Measurements from ENCODE around the gene PPP1R27.

PPP1R27 gene, protein sequence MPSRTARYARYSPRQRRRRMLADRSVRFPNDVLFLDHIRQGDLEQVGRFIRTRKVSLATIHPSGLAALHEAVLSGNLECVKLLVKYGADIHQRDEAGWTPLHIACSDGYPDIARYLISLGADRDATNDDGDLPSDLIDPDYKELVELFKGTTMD

GRCh38 chr17:81834831-81835267 is at the start of gene PPP1R27:
PPP1R27 (minus strand) TSS chr17:81835050; CDS start chr17:81834953, 97 bp downstream.
- DNase-seq (ENCODE audit: low spot score): no peak

DNA sequence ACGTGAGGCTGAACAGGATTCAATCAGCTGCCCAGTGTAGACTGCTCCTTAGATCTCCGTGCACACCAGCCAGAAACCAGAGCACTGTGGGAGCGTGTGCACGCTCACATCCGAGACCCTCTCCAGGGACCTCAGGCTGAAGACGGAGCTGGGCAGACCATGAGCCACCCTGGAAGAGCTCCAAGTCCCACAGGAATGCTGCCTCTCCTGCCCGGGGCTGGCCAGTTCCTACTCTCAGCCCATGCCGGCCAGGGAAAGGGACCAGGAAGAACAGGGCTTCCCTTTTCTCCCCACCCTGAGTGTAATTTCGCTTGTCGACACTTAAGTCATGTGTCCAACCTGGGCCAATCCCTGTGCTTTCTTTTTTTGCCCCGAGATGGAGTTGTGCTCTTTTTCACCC is 49.7 kb upstream of the PPP1R27 start:
- no peak for DNase-seq (ENCODE audit: low spot score)

- DNase-seq (ENCODE audit: low spot score): no peak
Observed at GRCh38 chr17:81879121-81879520, 44.3 kb upstream of the PPP1R27 start.

DNA sequence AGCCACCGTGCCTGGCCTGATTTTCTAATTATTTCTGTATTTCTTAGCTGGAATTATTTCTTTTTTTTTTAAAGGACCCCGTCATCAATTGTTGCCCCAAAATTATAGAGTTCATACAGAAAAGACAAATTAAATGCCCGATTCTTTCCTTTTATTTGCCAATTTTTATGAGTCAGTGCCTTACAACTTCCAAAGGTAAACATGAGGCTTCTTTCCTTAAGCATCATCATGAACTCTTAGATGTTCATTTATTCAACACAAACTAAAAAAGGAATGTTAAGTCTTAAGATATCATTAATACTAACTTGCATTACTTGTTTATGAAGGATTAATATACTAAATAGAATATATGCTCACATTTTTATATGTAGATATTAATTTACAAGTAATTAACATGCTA is 43.4 kb upstream of the PPP1R27 start:
- DNase-seq (ENCODE audit: low spot score): no peak

GRCh38 chr17:81877569-81877968 is 42.7 kb upstream of the PPP1R27 start:
- no peak for DNase-seq (ENCODE audit: low spot score)

GRCh38 chr17:81871387-81872230 is 36.8 kb upstream of the PPP1R27 start:
- DNase-seq (ENCODE audit: low spot score): peak; percentile 94

DNA sequence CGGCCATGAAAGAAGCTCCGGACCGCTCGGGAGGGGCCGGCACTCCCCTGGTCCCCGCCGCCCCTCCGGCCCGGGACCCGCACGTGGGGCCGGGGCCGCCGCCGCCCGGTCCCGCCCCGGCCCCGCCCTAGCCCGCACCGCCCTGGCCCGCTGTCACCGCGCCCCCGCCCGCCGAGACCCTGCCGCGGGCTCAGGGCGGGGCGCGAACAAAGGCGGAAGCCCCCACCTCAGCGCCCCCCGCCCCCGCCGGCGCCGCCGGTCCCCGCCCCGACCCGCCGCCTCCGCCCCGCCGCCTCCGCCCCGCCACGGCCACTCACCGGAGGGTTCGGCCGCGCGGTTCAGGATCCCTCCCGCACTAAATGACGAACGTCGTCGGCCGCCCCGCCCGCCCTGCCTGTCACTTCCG is 36.1 kb upstream of the PPP1R27 start, which contains the start of gene ARHGDIA:
Gene ARHGDIA (minus strand): TSS at position 357 of the 406 bp plus-strand sequence. CDS start 1,407 bp downstream, outside the sequence.
- no peak for DNase-seq (ENCODE audit: low spot score)

DNA sequence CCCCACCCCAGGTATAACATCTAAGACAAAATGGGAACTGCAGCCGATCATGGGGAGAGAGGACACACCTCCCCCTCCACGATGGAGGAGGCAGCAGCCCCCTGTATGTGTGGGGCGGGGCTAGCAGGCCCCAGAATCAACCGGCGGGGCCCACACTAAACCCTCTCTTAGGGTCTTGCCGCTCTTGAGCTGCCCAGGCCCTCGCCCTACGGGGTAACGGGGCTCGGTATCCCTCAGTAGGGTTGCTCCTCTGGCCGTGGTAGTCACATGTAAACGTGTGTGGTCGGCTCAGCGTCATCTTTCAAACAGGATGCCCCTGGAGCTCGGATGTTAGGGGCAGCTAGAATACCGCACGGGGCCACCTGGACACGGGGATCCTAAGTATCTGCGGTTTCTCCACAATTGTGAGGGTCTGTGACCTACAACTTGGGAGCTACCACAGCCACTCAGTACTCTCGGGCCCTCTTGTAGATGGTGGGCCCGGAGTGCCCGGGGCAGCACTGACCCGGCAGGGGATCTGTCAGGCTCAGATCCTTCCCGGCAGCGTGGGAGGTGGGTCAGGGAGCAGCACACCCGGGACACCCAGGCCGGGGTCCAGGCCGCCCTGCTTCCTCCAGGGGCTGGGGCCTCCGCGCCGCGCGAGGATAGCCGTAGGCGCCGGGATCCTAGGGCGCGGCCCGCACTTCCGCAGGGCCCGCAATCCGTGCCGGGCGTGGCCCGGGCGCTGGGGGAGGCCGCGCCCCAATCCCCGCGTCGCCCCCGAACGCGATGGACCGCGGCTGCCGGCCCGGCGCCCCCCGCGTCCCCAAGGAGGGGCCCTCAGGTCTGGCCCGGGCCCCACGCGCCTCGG is 35.5 kb upstream of the PPP1R27 start:
- peak; percentile 36 for DNase-seq (ENCODE audit: low spot score)

DNA sequence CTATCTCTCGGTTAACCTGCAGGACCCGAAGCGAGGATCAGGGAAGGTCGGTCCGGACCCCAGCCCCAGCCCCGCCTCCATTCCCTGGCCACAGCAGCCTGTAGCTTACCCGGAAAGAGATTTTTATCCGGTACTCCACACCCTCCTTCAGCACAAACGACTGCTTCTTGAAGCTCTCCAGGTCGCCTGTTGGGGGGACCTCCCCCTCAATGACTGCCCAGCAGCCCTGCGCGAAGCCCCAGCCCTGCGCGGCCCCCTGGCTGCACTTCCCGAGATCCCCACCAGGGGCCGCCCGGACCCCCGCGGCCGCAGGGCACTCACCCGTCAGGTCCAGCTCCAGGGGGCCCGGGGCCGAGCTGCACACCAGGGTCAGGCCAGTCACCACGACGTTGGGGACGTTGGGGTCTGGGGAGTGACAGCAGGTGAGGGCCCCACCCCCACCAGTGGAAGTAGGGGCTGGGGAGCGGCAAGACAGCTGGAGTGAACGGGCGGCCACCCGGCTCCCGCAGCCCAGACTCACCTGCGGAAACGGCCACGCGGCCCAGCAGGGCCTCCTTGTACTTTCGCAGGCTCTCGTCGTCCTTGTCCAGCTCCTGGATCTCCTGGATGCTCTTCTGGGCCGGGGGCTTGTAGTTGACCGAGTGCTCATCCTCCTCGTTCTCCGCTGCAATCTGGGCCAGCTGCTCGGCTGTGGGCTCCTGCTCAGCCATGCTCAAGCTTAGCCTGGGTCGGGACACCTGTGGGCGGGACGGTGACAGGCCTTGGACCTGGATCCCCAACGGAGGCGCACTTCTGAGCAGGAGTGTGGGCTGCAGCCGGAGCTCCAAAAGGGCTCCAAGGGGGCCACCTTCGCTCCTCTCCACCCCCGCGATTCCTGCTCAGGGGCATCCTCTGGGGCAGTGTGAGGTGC is 34.6 kb upstream of the PPP1R27 start:
- DNase-seq (ENCODE audit: low spot score): no peak

DNA sequence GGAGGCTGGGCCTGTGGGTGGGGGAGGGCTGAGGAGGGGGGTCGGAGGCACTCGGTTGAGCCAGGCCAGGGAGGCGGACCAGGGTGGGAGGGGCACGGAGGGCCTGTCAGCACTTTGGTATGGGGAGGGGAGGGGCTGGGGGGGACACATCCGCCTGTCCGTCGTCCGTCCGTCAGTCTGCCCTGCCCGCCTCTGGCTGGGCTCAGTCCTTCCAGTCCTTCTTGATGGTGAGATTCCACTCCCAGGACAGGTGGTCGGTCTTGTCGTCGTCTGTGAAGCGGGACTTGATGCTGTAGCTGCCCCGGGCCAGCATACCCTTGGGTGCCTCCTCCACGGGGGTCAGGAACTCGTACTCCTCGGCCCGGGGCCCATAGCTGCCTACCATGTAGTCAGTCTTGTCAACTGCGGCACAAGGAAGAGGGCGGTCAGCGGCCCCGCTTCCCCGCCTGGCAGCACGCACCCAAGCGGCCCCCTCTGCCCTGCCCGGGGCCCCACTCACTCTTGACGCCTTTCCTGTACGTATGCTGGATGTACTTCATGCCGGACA is 33.9 kb upstream of the PPP1R27 start:
- no peak for DNase-seq (ENCODE audit: low spot score)

GRCh38 chr17:81867991-81868673 is 33.3 kb upstream of the PPP1R27 start:
- DNase-seq (ENCODE audit: low spot score): no peak

DNA sequence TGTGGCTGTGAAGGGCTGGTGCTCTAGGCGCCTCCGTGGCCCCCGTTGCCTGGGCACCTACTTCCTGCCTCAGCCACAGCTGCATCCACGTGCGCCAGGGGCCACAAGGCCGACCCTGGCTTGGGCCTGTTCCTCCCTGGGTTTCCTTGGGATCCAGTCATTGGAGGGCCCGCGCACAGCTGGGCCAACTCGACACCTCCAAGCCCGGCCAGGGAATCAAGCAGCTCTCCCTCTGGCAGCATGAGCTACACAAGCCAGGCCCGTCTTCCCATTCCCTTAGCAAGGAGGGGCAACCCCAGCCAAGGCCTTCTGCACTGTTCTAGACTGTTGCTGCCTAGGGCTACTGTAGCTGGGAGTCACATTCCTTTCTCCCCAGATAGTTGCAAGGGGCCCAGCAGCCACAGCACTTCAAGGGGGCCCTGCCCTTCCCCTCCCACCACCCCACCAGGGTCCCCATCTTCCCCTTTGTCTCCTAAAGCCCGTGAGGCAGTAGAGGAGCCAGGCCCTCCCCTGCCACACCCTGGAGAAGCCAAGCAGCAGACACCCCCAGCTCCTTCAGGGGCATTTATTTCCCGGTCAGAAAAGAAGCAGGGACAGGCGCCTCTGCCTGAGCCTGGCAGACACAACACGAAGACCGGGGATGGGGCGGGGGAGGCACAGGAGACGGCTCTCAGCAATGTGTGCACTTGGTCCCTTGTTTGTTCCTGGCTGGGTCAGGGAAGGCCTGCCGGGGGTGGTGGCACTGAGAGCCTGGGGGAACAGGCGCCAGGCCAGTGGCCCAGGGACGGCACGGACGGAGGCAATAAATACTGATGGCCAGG is 32.5 kb upstream of the PPP1R27 start:
- DNase-seq (ENCODE audit: low spot score): no peak

- DNase-seq (ENCODE audit: low spot score): no peak
Observed at GRCh38 chr17:81866440-81867169, 31.8 kb upstream of the PPP1R27 start.

DNA sequence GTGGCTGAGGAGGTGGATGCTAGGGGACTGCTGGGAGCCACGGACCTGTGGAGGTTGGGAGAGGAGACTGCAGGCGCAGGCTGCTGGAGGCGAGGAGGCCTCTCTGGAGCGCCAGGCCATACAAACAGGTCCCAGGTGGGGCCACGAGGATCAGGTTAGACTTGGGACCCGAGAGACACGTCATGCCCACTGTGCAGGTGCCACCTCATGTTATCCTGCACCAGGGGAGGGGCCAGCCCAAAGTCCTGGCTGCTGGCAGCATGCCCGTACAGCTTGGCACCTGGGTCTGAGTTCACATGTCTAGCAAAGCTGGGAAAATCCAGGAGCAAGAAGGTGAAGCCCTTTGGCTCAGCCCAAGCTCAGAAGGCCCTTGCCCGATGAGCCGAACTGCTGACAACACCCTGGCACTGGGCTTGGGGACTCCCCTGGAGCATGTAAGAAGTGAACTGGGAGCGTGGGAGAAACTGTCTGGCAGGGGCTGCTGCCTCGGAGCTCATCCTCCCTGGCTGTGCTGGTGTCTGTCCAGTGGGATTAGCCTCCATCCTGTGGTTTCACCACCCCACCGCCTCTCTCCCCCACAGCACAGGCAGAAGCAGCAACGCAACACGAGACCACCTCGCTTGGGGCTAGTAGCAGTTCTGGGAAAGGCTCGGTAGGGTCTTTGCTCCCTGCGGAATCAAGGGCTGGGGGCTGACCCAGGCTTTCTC is 31.0 kb upstream of the PPP1R27 start:
- DNase-seq (ENCODE audit: low spot score): no peak

DNA sequence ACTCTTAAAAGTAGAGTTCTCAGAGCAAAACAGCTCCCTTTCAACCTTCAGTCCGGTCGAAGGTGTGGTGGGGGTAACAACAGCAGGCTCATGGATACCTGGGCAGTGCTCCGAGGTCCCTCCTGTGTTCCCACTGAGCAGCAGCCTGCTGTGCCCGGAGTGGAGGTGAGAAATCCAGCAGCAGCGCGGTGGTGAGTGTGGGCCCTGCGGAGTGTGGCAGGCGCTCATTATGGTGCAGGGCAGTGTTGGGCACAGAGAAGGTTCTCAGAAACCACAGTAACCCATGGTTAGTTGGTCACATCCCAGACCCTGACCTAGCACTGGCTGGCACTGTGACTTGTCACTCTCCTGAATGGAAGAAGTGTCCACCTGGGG is 30.5 kb upstream of the PPP1R27 start:
- DNase-seq (ENCODE audit: low spot score): no peak

DNA sequence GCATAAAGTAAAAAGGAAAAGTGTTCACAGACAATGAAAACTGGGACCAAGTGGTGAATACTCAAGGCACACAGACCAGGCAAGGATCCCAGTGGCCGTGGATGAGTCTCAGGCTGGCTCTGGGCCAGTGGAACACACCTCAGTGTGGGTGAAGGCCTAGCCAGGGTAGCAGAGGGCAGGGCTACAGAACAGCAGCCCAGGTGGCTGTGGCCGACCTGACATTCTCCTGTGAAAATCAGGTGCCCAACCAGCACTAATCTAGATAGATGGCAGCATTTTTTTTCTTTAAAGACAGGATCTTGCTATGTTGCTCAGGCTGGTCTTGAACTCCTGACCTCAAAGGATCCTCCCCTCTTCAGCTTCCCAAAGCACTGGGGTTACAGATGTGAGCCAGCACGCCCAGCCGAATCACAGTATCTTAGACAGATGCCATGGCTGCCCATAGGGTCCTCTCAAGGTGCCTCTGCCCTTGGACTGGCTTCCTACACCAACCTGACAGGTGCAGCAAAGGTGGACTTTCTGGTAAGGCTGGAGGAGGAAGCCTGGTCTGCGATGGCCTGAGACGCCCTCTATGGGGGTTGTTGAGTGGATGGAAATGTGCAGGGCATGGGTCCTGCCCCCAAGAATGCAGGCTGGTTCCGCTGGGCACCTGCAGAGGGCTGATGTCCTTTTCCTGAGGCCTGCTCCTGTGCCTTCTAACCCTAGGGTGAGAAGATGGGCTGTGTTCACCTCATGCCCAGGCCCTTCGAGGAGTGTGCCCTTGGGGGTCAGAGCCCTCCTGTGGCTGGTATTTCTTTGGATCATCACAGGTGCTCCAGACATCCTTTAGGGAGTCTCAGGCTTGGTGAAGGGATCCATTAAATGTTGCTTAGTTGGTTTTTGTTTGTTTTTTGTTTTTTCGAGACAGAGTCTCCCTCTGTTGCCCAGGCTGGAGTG is 29.3 kb upstream of the PPP1R27 start:
- no peak for DNase-seq (ENCODE audit: low spot score)

GRCh38 chr17:81863123-81863675 is 28.3 kb upstream of the PPP1R27 start:
- no peak for DNase-seq (ENCODE audit: low spot score)
